Measurements from ENCODE around the gene FBXO10.

FBXO10 gene

GRCh38 chr9:37575921-37576721 is at the start of gene FBXO10:
Gene FBXO10 (minus strand): TSS chr9:37576380. CDS start chr9:37541768, 34,612 bp downstream.
- Mint-ChIP-seq H3K9me3 (no peaks in the 10 kb centered on the region), H3K27ac (peak within 1 kb of the TSS; percentile 92), H3K4me3 (peak within 1 kb of the TSS; percentile 93), H3K36me3 (ENCODE audit: low read depth) (peaks cover 19% of the 10 kb centered on the region), H3K27me3 (ENCODE audit: low read depth, poor library complexity) (peaks cover 2% of the 10 kb centered on the region), H3K4me1 (peaks cover 54% of the 10 kb centered on the region)
- TF ChIP-seq CTCF (IDR thresholded peaks at IDR 0.05) = no peak
- peak; percentile 86 for DNase-seq

- H3K9me3 Mint-ChIP-seq = no peaks in the 10 kb centered on the region
- H3K36me3 Mint-ChIP-seq (ENCODE audit: low read depth) = no peaks in the 10 kb centered on the region
- peaks cover 14% of the 10 kb centered on the region for H3K4me1 Mint-ChIP-seq
- H3K27me3 Mint-ChIP-seq (ENCODE audit: low read depth, poor library complexity) = peaks cover 12% of the 10 kb centered on the region
- no peak overlapping the region for H3K4me3 Mint-ChIP-seq
- H3K27ac Mint-ChIP-seq = no peak overlapping the region
- no peak for TF ChIP-seq CTCF (IDR thresholded peaks at IDR 0.05)
- DNase-seq = no peak
These were observed 49.6 kb upstream of the FBXO10 start for GRCh38 chr9:37625758-37626147.

- H3K27ac Mint-ChIP-seq = no peak overlapping the region
- no peaks in the 10 kb centered on the region for H3K9me3 Mint-ChIP-seq
- no peaks in the 10 kb centered on the region for H3K36me3 Mint-ChIP-seq (ENCODE audit: low read depth)
- H3K4me3 Mint-ChIP-seq = no peak overlapping the region
- H3K27me3 Mint-ChIP-seq (ENCODE audit: low read depth, poor library complexity) = peaks cover 7% of the 10 kb centered on the region
- no peak for DNase-seq
- TF ChIP-seq CTCF (IDR thresholded peaks at IDR 0.05) = no peak
- peaks cover 15% of the 10 kb centered on the region for H3K4me1 Mint-ChIP-seq
These were observed 49.0 kb upstream of the FBXO10 start for GRCh38 chr9:37625036-37625757.

GRCh38 chr9:37624073-37624472 is 47.9 kb upstream of the FBXO10 start:
- TF ChIP-seq CTCF (IDR thresholded peaks at IDR 0.05) = no peak
- peaks cover 15% of the 10 kb centered on the region for H3K4me1 Mint-ChIP-seq
- no peak for DNase-seq
- H3K9me3 Mint-ChIP-seq = no peaks in the 10 kb centered on the region
- no peaks in the 10 kb centered on the region for H3K36me3 Mint-ChIP-seq (ENCODE audit: low read depth)
- H3K27ac Mint-ChIP-seq = no peak overlapping the region
- H3K4me3 Mint-ChIP-seq = no peak overlapping the region
- H3K27me3 Mint-ChIP-seq (ENCODE audit: low read depth, poor library complexity) = peaks cover 7% of the 10 kb centered on the region

GRCh38 chr9:37623267-37623666 is 47.1 kb upstream of the FBXO10 start:
- TF ChIP-seq CTCF (IDR thresholded peaks at IDR 0.05) = no peak
- Mint-ChIP-seq H3K27ac (no peak overlapping the region), H3K4me1 (peaks cover 15% of the 10 kb centered on the region), H3K4me3 (no peak overlapping the region), H3K27me3 (ENCODE audit: low read depth, poor library complexity) (peaks cover 7% of the 10 kb centered on the region), H3K36me3 (ENCODE audit: low read depth) (no peaks in the 10 kb centered on the region), H3K9me3 (no peaks in the 10 kb centered on the region)
- no peak for DNase-seq

Data from nephron progenitor cell (in vitro differentiated cells).